HG02938 (cell line): ENCODE results near the gene PARS2.
A peak's percentile ranks its signal among the peaks of the same experiment; 100 is the strongest.
"Not testable (repeated sequence)": the region's sequence is repeated elsewhere in the genome, so short reads cannot be mapped to it uniquely, and the experiment has no call there.

Source experiments
- ATAC-seq: cut with Tn5 transposase; IDR thresholded peaks from one replicate; pipeline ENCODE4 v1.9.1; 2021; ENCODE audit warnings: mild to moderate bottlenecking, moderate library complexity; ENCODE audit not compliant: unreplicated experiment

Gene PARS2

GRCh38 chr1:54775828-54776721 lies 11.8 kb upstream of the PARS2 start:
- not testable (repeated sequence) for ATAC-seq

GRCh38 chr1:54774820-54775498 lies 10.6 kb upstream of the PARS2 start:
- ATAC-seq: no peak

GRCh38 chr1:54772951-54773350 lies 8.6 kb upstream of the PARS2 start:
- ATAC-seq: no peak

DNA sequence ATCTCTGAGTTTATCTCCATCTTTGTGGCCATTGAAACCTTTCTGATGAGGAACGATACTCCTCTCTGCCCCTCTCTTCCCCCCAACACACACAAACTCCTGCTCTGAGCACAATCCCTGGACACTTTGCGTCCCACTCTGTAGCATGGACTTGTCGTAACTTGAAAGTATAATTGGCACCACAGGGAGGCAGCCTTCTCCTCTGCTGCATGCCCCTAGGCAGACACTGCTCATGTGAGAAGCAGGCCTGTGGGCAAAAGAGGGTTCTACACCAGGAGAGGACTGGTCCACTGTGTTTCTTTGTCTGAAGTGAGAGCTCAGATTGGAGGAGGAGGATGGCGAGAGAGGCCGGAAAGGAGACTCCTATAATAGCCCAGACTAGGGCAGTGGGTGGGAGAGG lies 3.8 kb upstream of the PARS2 start:
- ATAC-seq: no peak

GRCh38 chr1:54767526-54767925 lies 3.2 kb upstream of the PARS2 start:
- ATAC-seq: no peak

DNA sequence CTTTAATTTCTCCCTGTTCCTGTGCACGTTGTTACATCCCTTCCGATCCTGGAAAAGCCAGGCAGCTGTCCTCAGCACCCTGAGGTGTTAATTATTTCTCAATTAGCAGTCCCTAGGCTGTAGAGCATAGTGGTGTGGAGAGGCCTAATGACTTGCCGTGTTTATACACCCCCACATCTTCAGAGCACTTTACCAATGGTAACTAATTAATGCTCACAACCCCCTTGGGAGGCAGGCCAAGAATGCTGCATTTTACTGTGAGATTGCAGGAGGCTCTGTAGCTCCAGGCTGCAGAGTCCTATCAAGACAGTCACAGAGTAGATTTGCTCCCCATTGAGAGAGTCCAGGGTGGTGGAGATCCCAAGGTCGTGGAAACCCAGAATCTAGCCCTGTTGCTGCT lies 2.4 kb upstream of the PARS2 start:
- no peak for ATAC-seq

DNA sequence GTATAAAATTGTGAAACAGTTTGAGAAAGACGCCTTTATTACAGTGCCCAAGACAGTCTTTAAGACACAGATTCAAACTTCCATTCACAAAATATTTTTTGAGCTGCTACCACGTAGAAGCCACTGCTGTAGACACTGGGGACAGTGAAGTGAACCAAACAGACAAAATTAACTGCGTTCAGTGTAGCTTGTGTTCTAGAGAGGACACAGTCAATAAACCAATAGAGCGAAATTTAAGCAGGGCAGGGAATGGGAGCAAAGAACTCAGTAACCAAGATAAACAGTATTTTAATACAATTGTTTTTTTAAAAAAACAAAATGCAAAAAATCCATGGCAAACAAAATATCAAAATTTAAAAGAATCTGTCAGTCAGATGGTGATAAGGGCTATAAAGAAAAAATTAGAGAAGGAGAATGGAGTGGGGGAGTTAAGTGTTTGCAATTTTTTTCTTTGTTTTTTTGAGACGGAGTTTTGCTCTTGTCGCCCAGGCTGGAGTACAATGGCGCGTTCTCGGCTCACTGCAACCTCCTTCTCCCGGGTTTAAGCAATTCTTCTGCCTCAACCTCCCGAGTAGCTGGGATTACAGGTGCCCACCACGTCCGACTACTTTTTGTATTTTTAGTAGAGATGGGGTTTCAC lies 719 bp upstream of the PARS2 start:
- ATAC-seq: peak; percentile 21

DNA sequence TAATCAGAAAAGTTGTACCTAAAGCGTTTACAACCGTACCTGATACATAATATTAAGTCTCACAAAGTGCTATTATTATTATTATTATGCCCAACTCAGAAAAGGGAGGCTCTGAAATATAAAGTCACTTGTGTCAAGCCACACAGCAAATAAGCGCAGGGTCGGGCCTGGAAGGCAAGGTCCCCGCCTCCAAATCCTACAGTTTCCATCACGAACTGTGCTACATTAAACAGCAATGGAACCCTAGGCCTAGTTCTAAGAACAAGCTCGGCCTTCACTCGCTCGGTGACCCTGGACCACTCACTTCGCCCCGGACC lies 549 bp downstream of the PARS2 start:
- no peak for ATAC-seq

- no peak for ATAC-seq
Measured at GRCh38 chr1:54758678-54759348, 5.5 kb downstream of the PARS2 start.

GRCh38 chr1:54757833-54758232 lies 6.5 kb downstream of the PARS2 start:
- ATAC-seq: no peak

DNA sequence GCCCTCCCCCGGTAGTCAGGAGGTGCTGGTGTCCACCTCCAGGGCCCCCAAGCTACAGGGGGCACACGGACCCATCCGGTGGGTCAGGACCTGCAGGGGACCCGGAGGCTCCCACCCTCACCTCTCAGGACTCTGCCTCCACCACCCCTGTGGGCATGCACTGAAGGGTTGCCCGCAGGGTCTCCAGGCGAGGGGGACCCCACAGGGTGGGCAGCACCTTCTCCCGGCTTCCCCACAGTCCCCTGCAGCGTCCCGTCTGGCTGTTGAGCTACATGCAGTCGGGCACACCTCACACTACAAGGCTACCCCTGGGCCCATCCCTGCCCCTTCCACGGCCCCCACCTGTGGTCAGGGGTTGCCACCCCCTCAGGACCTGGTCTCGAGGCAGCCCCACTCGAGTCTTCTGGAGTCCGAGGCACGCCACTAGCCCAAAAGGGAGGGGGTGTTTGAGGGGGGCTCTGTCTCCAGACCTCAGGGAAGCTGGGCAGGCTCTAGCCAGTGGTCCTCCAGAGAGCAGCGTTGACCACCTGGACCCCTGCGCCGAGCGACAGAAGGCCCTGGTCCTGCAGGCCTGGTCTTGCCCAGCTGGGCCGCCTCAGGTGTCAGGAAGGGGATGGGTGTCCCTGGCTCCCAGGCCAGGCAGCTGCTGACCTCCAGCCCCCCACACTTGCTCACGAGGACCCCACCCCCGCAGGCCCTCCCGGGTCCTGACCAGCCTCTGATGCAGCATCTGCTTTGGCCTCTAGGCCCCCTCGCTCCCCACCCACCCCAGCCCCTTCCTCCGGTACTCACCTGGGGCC lies 9.6 kb downstream of the PARS2 start:
- no peak for ATAC-seq

GRCh38 chr1:54754045-54754444 lies 10.3 kb downstream of the PARS2 start:
- no peak for ATAC-seq

- ATAC-seq: no peak
Measured at GRCh38 chr1:54751426-54751825, 12.9 kb downstream of the PARS2 start.

DNA sequence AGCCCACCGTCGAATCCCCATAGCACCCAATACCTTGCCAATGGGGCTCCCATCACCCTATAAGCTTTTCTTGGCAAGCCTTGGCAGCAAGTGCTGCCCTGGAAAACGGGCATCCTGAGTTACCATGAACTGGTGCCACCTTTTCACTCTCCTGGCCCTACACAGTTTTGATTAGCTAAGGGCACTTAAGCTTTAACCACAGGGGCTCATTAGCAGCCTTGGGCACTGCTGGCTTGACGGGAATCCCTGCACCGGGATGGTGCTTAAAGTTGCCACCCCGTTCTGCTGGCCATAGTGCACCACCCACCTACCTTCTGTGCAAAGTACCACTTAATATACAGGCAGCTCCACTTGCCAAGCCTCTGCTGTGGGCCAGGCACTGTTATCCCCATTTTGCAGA lies 13.7 kb downstream of the PARS2 start:
- no peak for ATAC-seq

- no peak for ATAC-seq
Measured at GRCh38 chr1:54748094-54748835, 16.1 kb downstream of the PARS2 start.

- no peak for ATAC-seq
Measured at GRCh38 chr1:54745864-54746263, 18.5 kb downstream of the PARS2 start.

DNA sequence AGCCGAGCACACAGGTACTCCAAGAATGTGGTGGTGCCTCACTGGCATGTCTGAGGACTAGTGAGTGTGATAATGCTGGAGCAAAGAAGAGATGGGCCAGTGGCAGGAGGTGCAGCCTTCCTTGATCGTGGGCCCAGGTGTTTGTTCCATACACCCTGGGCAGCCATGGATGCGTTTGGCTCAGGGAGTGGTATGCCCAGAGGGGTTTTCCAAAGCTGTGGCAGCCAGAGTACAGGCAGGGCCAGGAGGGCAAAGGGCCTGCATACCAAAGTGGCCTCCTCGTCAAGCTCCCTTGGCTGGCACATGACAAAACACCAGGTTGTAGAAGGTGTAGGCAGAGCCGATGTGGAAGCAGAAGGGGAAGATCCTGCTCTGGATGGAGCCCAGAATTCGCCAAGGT lies 19.0 kb downstream of the PARS2 start:
- no peak for ATAC-seq

DNA sequence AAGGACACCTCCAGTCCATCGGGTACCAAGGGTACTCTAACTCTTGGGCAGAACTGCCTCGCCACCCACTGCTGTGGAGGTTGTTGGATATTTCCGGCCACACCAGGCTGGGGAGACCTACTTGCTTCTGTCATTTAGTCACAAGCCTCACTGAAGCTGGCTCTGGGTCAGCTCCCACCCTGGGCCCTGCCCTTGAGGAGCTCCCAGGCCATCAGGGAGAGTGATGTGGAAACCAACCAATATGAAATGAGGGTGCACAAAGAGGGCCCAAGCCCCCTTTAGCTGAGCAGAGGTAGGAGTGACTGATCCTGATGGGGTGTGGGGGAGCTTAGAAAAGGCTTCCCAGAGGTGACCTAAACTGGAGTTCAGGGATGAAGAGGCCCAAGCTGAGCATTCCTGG lies 19.6 kb downstream of the PARS2 start:
- no peak for ATAC-seq

GRCh38 chr1:54743416-54744226 lies 20.7 kb downstream of the PARS2 start:
- ATAC-seq: no peak
